Glutamatergic neuron (in vitro differentiated cells): ENCODE data around the gene HMOX2. TPM values are rescaled to one million over a fixed set of nuclear protein-coding genes. Genes with fewer than 3 reads are reported as not detected.

Experiments
- DNase-seq: peaks from one replicate; pipeline ENCODE4 v3.0.0; 2022
- H3K27ac Mint-ChIP-seq: one replicate; pipeline ENCODE4 v1.8.0; 2020; ENCODE audit warnings: mild to moderate bottlenecking, mixed read lengths, inconsistent platforms; ENCODE audit not compliant: unreplicated experiment
- H3K27me3 Mint-ChIP-seq: one replicate; pipeline ENCODE4 v1.8.0; 2020; ENCODE audit warnings: mild to moderate bottlenecking, moderate library complexity, mixed read lengths, inconsistent platforms; ENCODE audit not compliant: unreplicated experiment
- H3K36me3 Mint-ChIP-seq: one replicate; pipeline ENCODE4 v1.8.0; 2020; ENCODE audit warnings: mild to moderate bottlenecking, mixed read lengths, inconsistent platforms; ENCODE audit not compliant: unreplicated experiment
- H3K4me1 Mint-ChIP-seq: one replicate; pipeline ENCODE4 v1.8.0; 2020; ENCODE audit warnings: mild to moderate bottlenecking, low read depth, mixed read lengths, inconsistent platforms; ENCODE audit not compliant: unreplicated experiment
- H3K4me3 Mint-ChIP-seq: one replicate; pipeline ENCODE4 v1.8.0; 2020; ENCODE audit warnings: mild to moderate bottlenecking, mixed read lengths, inconsistent platforms; ENCODE audit not compliant: unreplicated experiment
- H3K9me3 Mint-ChIP-seq: one replicate; pipeline ENCODE4 v1.8.0; 2020; ENCODE audit warnings: mild to moderate bottlenecking, moderate library complexity, mixed read lengths, inconsistent platforms; ENCODE audit not compliant: unreplicated experiment
- total RNA-seq: library from RNA; stranded (reverse); fragmentation: NEBNext Ultra II Directional; extraction: Animal tissue kit (Norgen Biotek cat#: 25700); gene quantifications from one replicate; pipeline ENCODE4 v1.2.1, GENCODE V29; 2021; ENCODE audit not compliant: unreplicated experiment
- TF ChIP-seq, protein P1 (sequence below): fragments of 200-600 bp; sonication (generic); IDR thresholded peaks from one replicate; pipeline ENCODE4 v1.5.0; 2021; ENCODE audit not compliant: partially characterized antibody, unreplicated experiment

HMOX2 gene
- total RNA-seq, 1 donor from 2014 or later: 76.0 TPM

- Mint-ChIP-seq H3K4me3 (no peak overlapping the region), H3K4me1 (no peaks in the 10 kb centered on the region), H3K36me3 (no peaks in the 10 kb centered on the region), H3K27me3 (peaks cover 2% of the 10 kb centered on the region), H3K9me3 (no peaks in the 10 kb centered on the region), H3K27ac (peak overlapping the region; percentile 9)
- TF ChIP-seq, protein P1, sequence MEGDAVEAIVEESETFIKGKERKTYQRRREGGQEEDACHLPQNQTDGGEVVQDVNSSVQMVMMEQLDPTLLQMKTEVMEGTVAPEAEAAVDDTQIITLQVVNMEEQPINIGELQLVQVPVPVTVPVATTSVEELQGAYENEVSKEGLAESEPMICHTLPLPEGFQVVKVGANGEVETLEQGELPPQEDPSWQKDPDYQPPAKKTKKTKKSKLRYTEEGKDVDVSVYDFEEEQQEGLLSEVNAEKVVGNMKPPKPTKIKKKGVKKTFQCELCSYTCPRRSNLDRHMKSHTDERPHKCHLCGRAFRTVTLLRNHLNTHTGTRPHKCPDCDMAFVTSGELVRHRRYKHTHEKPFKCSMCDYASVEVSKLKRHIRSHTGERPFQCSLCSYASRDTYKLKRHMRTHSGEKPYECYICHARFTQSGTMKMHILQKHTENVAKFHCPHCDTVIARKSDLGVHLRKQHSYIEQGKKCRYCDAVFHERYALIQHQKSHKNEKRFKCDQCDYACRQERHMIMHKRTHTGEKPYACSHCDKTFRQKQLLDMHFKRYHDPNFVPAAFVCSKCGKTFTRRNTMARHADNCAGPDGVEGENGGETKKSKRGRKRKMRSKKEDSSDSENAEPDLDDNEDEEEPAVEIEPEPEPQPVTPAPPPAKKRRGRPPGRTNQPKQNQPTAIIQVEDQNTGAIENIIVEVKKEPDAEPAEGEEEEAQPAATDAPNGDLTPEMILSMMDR: no peak
- DNase-seq: no peak
Measured at GRCh38 chr16:4433228-4433627, 43.0 kb upstream of the HMOX2 start.

GRCh38 chr16:4433914-4434787, 42.0 kb upstream of the HMOX2 start:
- TF ChIP-seq, protein P1: no peak
- Mint-ChIP-seq H3K4me1 (no peaks in the 10 kb centered on the region), H3K27ac (no peak overlapping the region), H3K36me3 (no peaks in the 10 kb centered on the region), H3K4me3 (no peak overlapping the region), H3K9me3 (no peaks in the 10 kb centered on the region), H3K27me3 (peaks cover 2% of the 10 kb centered on the region)
- DNase-seq: no peak

DNA sequence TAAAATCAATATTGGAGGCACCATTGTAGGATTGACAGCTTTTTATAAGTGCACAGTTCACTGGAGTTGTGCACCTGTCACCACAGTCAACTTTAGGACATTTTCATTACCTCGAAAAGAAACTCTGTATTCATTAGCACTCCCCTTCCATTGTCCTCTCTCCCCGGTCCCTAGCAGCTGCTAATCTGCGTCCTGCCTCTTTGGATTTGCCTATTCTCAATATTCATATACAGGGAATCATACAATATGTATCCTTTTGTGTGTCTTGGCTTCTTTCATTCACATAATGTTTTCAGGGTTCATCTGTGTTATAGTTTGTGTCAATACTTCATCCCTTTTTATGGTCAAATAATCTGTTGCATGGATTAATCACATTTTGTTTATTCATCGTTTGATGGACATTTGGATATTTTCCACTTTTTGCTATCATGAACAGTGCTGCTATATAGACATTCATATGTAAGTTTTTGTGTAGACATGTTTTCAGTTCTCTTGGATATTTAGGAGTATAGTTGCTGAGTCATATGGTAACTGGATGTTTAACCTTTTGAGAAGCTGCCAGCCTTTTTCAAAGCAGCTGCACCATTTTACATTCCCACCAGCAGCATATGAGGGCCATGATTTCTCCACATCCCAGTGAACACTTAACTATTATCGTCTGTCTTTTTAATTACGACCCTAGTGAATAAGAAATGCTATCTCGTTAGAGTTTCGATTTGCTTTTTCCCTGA, 40.7 kb upstream of the HMOX2 start:
- H3K36me3 Mint-ChIP-seq: no peaks in the 10 kb centered on the region

DNA sequence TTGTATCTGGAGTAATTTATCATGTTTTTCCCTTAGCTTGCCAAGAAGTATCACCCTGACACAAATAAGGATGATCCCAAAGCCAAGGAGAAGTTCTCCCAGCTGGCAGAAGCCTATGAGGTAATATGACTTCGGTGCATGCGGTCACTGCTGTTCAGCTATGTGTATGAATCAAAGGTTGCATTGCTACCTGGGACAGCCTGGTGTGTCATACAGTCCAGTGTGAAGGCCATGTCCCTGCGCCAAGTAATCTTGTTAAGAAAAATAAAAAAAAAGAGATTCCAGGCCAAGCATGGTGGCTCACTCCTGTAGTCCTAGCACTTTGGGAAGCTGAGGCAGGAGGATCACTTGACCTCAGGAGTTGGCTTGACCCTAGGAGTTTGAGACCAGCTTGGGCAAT, 38.8 kb upstream of the HMOX2 start:
- peaks cover 2% of the 10 kb centered on the region for H3K27me3 Mint-ChIP-seq
- H3K4me1 Mint-ChIP-seq: no peaks in the 10 kb centered on the region
- DNase-seq: no peak
- no peaks in the 10 kb centered on the region for H3K9me3 Mint-ChIP-seq
- TF ChIP-seq, protein P1: no peak
- no peak overlapping the region for H3K4me3 Mint-ChIP-seq
- no peak overlapping the region for H3K27ac Mint-ChIP-seq
- no peaks in the 10 kb centered on the region for H3K36me3 Mint-ChIP-seq

More for the DNA sequence above, 40.7 kb upstream of the HMOX2 start:
- Mint-ChIP-seq H3K9me3 (no peaks in the 10 kb centered on the region), H3K4me3 (no peak overlapping the region), H3K4me1 (no peaks in the 10 kb centered on the region), H3K27ac (no peak overlapping the region), H3K27me3 (peaks cover 2% of the 10 kb centered on the region)
- DNase-seq: no peak
- TF ChIP-seq, protein P1: no peak

- Mint-ChIP-seq H3K9me3 (no peaks in the 10 kb centered on the region), H3K27ac (no peak overlapping the region)
- TF ChIP-seq, protein P1: no peak
Measured at GRCh38 chr16:4442371-4442770, 33.8 kb upstream of the HMOX2 start.

More at GRCh38 chr16:4442371-4442770, 33.8 kb upstream of the HMOX2 start:
- Mint-ChIP-seq H3K4me3 (no peak overlapping the region), H3K36me3 (peaks cover 4% of the 10 kb centered on the region), H3K4me1 (no peaks in the 10 kb centered on the region), H3K27me3 (no peaks in the 10 kb centered on the region)
- DNase-seq: no peak
